Measurements from ENCODE around the gene PCBP3.

PCBP3 gene

GRCh38 chr21:45873418-45873817, 229.9 kb downstream of the PCBP3 start:
- no peak for DNase-seq (ENCODE audit: low read depth)
- TF ChIP-seq, protein P1, sequence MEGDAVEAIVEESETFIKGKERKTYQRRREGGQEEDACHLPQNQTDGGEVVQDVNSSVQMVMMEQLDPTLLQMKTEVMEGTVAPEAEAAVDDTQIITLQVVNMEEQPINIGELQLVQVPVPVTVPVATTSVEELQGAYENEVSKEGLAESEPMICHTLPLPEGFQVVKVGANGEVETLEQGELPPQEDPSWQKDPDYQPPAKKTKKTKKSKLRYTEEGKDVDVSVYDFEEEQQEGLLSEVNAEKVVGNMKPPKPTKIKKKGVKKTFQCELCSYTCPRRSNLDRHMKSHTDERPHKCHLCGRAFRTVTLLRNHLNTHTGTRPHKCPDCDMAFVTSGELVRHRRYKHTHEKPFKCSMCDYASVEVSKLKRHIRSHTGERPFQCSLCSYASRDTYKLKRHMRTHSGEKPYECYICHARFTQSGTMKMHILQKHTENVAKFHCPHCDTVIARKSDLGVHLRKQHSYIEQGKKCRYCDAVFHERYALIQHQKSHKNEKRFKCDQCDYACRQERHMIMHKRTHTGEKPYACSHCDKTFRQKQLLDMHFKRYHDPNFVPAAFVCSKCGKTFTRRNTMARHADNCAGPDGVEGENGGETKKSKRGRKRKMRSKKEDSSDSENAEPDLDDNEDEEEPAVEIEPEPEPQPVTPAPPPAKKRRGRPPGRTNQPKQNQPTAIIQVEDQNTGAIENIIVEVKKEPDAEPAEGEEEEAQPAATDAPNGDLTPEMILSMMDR (conservative IDR thresholded peaks at IDR 0.05; ENCODE audit: low read depth, low read length): no peak
- H3K4me3 ChIP-seq (ENCODE audit: low read length): no peak overlapping the region

DNA sequence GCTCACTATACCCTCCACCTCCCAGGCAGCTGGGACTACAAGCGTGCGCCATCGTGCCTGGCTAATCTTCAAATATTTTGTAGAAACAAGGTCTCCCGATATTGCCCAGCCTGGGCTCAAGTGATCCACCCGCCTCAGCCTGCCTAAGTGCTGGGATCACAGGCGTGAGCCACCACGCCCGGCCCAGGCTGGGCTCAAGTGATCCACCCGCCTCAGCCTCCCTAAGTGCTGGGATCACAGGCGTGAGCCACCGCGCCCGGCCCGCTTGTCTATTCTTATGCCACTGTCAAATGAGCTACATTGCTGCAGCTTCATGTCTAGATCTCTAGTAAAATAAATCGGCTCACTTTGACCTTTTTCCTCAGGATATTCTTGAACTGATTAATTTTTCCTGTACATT, 230.3 kb downstream of the PCBP3 start:
- no peak for DNase-seq (ENCODE audit: low read depth)

DNA sequence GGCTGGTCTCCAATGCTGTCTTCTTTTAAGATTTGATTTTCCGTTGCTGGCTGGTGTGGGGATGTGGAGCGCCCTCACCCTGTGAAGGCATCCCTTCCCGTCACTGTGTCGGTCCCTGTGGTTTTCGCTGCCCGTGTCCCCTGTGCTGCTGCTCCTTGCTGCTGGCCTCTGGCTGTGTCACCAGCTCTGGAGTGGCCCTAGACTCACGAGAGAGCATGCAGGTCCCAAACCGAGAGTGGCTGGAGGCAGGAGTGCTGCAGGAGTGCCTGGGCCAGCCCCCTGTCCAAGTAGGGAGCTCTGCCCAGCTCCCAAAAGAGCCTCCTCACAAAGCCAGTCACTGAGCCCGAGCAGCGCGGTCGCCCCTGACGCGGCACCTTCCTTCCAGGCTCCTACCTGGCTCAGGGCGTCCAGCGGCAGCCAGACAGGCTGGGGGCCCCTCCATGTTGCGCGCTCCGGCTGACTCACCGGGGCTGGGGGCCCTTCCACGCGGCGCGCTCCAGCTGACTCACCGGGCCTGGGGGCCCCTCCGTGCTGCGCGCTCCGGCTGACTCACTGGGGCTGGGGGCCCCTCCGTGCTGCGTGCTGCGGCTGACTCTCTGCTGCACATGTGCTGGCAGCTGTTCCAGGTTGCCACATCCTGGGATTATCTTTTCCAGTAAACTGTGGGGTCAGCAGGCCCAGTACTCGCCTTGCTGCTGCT, 231.3 kb downstream of the PCBP3 start:
- DNase-seq (ENCODE audit: low read depth): peak; percentile 91
- H3K4me3 ChIP-seq (ENCODE audit: low read length): peak overlapping the region; percentile 22
- TF ChIP-seq, protein P1 (conservative IDR thresholded peaks at IDR 0.05; ENCODE audit: low read depth, low read length): no peak

More for the DNA sequence above, 230.3 kb downstream of the PCBP3 start:
- no peak overlapping the region for H3K4me3 ChIP-seq (ENCODE audit: low read length)
- TF ChIP-seq, protein P1 (conservative IDR thresholded peaks at IDR 0.05; ENCODE audit: low read depth, low read length): no peak

DNA sequence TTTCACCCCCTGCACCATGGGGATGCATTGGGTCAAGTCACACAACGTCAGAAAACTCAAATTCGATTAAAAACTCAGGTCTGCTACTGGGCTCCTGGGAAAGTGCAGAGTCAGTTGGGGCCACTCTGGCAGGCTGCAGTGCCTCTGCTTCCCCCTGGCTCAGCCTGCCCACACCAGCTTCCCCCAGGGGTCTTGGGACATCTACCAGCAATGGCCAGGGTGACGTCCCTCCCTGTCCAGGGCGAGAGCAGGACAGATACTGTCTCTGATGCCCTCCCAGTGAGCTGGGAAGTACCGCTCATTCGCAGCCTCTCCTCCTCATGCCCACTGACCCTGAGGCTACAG, 231.9 kb downstream of the PCBP3 start:
- TF ChIP-seq, protein P1 (conservative IDR thresholded peaks at IDR 0.05; ENCODE audit: low read depth, low read length): no peak
- no peak overlapping the region for H3K4me3 ChIP-seq (ENCODE audit: low read length)
- DNase-seq (ENCODE audit: low read depth): no peak

DNA sequence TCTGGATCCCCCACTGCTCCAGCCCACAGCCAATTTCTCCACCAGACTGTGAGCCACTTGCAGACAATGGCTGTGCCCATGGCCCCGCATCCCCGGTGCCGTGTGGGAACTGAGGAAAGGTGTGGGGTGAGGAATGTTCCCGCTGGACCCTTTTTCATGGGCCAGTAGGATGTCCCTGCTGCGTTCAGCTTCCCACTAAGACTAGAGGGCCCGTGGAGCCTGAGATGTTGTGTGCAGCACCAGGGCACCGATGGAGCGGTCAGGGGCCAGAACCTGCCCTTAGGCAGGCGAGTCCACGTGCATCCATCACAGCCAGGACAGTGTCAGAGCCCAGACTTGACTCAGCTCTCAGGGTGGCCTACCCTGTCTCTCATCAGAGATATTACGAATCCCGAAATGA, 232.4 kb downstream of the PCBP3 start:
- no peak for DNase-seq (ENCODE audit: low read depth)
- TF ChIP-seq, protein P1 (conservative IDR thresholded peaks at IDR 0.05; ENCODE audit: low read depth, low read length): no peak
- H3K4me3 ChIP-seq (ENCODE audit: low read length): no peak overlapping the region

- TF ChIP-seq, protein P1 (conservative IDR thresholded peaks at IDR 0.05; ENCODE audit: low read depth, low read length): no peak
- no peak overlapping the region for H3K4me3 ChIP-seq (ENCODE audit: low read length)
- peak; percentile 83 for DNase-seq (ENCODE audit: low read depth)
These were observed 233.1 kb downstream of the PCBP3 start for GRCh38 chr21:45876381-45877170.

DNA sequence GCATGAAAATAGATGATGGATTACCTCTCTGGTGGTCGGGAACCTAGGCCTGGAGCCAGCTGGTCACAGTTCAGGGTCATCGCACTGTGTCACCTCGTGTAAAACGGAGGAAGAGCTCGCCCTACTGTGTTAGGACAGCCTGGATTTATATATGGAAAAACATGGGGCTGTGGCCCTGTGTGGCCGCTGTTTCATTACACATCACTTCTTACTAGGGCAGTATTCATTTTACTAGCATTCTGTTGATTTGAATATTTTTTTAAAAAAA, 233.6 kb downstream of the PCBP3 start:
- TF ChIP-seq, protein P1 (conservative IDR thresholded peaks at IDR 0.05; ENCODE audit: low read depth, low read length): no peak
- H3K4me3 ChIP-seq (ENCODE audit: low read length): no peak overlapping the region
- no peak for DNase-seq (ENCODE audit: low read depth)

All from retinal pigment epithelial cell (primary cell).